HG03280 (cell line): ENCODE measurements around the gene CARM1.
"Not testable (repeated sequence)": the region's sequence is repeated elsewhere in the genome, so short reads cannot be mapped to it uniquely, and the experiment has no call there.

Experiments used
- ATAC-seq: cut with Tn5 transposase; IDR thresholded peaks from one replicate; pipeline ENCODE4 v1.9.1; 2021; ENCODE audit warnings: mild to moderate bottlenecking, moderate library complexity; ENCODE audit not compliant: unreplicated experiment

Gene CARM1

GRCh38 chr19:10870955-10871603, at the start of gene CARM1:
CARM1 (plus strand) TSS chr19:10871553; CDS start chr19:10871703, 150 bp downstream.
- ATAC-seq: peak; percentile 75

DNA sequence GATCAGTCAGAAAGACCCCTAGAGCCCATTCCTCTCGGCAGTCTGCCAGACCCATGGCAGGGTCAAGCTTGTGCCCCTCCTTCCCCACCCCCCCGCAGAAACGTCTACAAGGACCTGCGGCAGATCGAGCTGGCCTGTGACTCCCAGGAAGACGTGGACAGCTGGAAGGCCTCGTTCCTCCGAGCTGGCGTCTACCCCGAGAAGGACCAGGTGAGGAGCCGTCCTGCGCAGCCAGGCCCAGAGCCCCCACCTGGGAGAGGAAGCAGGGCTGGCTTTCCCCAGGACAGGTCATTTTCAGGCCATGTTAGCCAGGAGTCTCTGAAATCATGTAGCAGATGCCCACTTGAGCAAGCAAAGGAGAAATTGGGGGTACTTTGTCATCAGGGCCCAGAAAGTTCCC, 47.7 kb upstream of the CARM1 start:
- no peak for ATAC-seq

- no peak for ATAC-seq
These were observed 45.1 kb upstream of the CARM1 start for GRCh38 chr19:10826231-10826630.

GRCh38 chr19:10826846-10827245, 44.5 kb upstream of the CARM1 start:
- no peak for ATAC-seq

DNA sequence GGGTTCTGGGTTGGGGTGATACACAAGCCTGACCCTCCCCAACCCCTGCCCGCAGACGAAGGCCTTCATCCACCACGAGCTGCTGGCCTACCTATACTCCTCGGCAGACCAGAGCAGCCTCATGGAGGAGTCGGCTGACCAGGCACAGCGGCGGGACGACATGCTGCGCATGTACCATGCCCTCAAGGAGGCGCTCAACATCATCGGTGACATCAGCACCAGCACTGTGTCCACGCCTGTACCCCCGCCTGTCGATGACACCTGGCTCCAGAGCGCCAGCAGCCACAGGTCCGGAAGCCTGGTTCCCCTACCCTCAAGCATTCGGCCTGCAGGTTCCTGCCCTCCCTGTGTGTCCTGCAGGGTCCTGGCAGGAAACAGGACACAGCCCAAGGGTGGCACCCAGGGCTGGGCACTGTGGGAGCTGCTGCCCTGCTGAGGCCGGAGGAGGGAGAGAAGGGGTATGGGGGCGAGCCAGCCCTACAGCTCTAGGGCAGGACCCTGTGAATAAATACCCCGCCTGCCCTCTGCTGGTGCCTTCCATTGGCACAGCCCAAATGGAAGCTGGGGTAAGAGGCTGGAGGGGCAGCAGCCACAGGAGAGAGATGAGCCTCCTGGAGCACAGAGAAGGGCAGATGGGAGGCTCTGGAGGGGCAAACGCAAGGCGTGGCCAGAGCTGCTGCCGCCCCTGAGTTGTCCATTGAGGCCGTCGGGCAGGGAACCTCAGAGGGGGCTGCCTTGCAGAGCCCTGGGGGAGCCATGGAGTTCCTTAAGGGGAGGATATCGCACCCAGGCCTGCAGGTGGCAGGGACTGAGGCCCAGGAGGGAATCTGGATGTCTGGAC, 42.2 kb upstream of the CARM1 start:
- no peak for ATAC-seq

GRCh38 chr19:10829967-10830366, 41.4 kb upstream of the CARM1 start:
- no peak for ATAC-seq

DNA sequence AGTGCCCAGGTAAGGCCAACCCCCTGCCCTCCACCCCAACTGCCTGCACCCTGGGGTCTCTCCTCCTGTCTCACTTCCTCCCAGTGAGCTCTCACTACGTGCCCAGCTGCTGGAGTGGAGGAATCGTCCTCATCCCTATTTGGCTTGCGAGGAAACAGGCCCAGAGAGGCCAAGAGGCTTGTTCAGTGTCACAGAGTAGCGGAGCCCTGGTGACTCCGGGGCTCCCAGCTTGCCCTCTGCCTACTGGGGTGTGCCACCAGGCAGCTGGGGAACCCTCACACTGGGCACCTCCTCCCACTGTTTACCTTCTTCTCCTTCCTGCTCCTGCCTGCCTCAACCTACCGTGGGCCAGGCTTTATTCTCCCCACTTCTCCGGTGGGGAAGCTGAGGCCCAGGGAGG, 41.0 kb upstream of the CARM1 start:
- ATAC-seq: no peak

- ATAC-seq: no peak
These were observed 40.2 kb upstream of the CARM1 start for GRCh38 chr19:10830931-10831779.

DNA sequence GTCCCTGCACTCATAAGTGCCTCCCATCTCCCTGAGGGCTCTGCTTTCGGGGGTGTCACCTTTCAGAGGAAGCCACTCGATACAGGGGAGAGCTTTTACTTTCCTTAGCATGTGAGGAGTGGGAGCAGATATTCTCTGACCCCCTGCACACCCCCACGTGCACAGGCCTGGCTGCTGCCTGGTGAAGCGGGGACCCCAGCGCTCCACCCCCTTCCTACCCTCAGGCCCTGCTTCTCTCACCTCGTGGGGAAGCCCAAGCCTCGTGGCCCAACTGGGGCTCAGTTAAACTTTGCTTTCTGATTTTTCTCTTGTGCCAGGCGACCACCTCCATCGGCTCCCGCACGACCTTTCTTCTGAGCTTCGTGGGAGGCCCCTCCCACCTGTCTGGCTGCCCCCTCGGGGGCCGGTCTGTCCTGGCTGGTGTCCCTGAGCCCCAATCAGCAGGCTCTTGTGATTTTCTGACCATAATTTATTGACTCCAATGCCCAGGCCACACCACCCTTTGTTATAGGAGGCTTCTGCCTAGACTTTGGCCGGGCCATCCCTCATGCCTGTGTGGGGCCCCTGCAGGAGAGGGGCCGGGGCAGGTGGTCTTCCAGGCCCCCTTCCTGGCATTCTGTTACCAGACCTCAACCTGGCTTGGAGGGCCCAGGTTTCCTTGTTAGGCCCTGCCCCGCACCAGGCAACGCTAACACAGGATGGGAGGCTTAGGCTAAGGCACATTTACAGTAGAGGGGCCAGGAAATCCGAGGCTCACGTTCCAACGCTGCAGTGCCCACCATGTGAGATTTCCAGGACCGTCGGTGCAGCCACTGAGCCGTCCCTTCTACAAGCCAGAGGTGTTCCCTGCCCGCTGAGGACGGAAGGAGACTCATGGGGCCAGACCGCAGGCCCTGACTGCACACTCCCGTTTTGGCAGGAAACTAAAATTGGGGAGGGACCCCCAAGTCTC, 39.1 kb upstream of the CARM1 start:
- ATAC-seq: no peak

GRCh38 chr19:10832939-10833296, 38.4 kb upstream of the CARM1 start:
- ATAC-seq: no peak

DNA sequence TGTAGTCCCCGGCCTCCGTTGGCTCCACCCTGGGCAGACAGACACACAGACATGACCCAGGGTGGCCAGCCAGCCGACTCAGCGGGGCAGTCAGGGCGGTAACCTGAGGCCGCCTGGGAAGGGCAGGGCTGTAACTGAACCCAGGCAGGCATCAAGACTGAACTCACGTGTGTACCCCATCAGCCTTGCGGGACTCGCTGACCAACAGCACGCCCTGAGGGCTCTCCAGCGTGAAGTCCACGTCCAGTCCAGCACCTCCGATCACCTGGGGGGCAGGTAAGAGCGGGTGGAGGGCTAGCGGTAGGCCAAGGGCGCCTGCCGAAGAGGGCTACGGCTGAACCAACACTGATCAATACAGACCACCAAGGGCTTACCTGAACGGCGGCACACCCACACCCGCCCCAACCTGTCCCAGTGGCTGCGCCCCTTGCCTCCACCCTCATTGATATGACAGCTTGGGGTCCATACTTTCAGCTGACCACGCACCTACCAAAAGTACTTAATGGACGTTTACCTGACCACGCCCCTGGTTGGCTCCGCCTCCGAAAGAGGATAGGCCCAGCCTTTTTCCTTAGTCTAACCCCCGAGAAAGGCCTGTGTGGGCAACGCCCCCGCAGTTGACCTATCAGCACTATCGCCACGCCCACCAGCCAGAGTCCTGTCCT, 36.1 kb upstream of the CARM1 start:
- ATAC-seq: no peak

DNA sequence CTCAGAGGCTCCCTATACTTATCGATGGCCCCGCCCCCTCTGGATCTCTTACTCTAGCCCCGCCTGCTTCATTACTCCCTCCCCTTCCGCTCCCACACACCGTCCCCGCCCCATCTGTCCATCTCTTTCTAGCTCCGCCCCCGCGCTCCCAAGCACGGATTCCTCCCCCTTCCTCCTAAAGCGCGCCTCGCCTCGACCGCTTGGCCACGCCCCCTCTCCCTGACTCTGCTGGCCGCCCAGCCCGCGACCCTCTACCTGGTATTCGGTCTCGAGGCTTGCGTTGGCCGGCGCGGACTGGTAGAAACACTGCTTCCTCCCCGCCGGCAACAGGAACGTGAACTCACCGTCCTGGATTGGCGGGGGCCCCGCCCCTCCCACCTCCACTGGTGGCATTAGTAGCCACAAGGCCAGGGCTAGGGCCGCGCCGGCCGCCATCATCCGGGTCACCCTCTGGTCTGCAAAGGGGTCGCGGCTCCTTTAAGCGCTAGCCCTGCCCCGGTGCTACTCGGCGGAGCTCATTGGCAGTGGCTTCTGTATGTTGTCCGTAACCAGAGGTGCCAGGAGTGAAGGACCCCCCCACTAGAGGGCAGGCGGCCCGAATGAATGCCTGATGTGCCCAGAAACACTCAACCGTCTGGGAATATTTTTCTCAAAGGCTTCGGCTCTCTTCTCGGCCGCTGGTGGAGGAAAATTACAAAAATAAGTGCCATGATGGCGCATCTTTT, 35.4 kb upstream of the CARM1 start, which contains the start of gene TMED1:
TMED1 (minus strand) TSS at position 459 of the 725 bp plus-strand sequence; CDS start at position 438, 21 bp downstream.
- peak; percentile 77 for ATAC-seq

DNA sequence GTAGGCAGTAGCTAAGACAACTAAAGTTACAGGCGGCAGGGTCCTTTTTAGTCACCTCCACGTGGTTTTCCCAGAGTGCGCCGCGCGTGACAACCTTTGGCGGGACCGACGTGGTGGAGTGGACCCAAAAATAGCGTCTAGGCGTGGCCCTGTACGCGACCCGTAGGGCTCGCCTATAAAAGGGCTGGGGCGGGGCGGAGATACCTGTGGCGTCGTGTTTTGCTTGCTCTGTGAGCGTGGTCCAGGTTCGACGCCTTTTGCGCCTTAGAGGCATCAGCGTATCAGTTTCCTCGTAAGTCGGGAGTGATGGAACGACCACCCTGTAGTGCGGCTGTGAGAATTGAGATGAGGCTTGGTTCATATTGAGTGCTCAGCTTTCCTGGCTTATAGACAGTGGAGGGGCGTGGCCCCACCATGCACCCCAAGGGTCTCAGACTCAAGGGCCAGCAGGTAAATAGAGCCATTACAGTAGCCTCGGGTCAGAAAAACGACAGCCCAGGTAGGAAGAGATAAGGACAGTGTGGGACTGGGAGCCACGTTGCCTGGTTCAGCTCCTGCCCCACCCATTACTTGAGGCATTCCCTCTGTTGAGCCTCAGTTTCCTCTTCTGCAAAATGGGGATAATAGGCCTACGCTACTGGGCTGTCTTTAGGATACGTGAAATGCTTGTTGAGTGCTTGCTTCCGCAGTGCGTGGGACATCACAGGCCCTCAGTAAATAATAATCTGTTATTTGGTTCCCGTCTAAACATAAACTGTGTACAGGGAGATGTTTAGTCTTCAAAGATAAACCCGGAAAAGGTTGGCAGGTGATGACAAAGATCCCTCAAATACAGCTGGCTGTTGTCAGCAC, 34.6 kb upstream of the CARM1 start:
- peak; percentile 18 for ATAC-seq

DNA sequence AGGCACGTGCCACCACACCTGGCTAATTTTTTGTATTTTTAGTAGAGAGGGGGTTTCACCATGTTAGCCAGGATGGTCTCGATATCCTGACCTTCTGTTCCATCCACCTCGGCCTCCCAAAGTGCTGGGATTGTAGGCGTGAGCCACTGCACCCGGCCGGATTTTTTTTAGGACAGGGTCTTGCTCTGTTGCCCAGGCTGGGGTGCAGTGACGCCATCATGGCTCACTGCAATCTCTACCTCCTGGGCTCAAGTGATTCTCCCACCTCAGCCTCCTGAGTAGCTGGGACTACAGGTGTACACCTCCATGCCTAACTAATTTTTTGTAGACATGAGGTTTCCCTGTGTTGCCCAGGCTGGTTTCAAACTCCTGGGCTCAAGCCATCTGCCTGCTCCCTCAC, 33.7 kb upstream of the CARM1 start:
- not testable (repeated sequence) for ATAC-seq

- no peak for ATAC-seq
These were observed 33.0 kb upstream of the CARM1 start for GRCh38 chr19:10838377-10838776.

DNA sequence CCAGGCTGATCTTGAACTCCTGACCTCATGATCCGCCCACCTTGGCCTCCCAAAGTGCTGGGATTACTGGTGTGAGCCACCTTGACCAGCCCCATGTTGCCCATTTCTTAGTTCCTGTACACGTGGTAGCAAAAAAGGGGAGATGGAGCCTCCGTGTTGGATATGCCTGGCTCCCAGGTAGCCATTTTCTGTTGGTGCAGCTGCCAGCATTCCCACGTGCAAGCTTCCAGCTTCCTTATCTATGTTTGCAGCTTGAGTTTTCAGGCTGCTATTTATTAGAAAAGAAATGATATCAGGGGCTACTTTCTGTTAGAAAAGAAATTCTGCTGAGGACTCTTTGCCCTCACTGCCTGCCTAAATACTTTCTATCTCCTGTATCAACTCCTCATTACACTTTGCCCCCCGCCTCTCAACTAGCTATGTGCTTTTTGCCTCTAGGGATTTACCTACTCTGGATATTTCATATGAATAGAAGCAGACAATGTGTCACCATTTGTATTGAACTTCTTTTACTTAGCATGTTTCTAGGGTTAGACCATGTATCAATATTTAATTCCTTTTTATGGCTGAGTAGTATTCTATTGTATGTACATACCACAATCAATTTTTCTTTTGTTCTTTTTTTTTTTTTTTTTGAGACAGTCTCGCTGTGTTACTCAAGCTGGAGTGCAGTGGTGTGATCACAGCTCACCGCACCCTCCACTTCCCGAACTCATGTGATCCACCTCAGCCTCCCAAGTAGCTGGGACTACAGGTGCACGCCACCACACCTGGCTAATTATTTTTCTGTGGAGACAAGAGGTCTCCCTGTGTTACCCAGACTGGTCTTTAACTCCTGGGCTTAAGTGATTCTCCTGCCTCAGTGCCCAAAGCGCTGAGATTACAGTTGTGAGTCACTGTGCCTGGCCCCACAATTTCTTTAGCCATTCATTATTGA, 32.0 kb upstream of the CARM1 start:
- ATAC-seq: no peak

- ATAC-seq: no peak
These were observed 28.6 kb upstream of the CARM1 start for GRCh38 chr19:10842788-10843187.
